ENCODE results near the gene SRGAP1.

SRGAP1 gene

DNA sequence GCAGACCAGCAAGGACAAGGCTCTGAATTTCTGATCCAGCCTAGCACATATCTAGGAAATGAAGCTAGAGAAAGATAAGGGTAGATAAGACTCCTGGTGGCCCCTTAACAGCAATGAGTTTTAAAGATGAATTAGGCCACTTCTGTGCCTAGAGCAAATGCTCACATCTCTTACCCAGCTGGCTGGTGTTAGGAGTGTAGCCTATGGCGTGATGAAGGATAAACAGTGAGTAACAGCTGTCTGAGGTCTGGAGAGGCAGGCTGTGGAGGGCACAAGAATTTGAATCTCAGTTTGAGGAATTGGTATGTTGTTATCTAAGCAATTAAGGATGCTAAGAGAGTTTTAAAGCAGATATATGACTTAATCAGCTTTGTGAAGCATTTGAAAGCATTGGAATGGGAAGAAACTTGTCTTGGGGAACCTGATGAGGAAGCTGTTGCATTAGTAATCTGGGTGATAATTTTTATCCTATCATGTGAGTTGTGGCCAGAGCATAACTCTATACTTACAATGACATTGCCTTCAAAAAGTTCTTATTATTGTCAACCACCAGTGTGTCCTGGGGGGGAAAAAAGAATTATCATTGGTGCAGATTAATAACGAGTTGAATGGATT lies 161.8 kb downstream of the SRGAP1 start:
- Mint-ChIP-seq H3K4me3 (no peak overlapping the region), H3K27ac (no peak overlapping the region), H3K9me3 (peaks cover 28% of the 10 kb centered on the region), H3K36me3 (ENCODE audit: low read depth) (peaks cover 5% of the 10 kb centered on the region), H3K4me1 (peaks cover 5% of the 10 kb centered on the region), H3K27me3 (ENCODE audit: low read depth, poor library complexity) (no peaks in the 10 kb centered on the region)
- no peak for DNase-seq
- no peak for TF ChIP-seq CTCF (IDR thresholded peaks at IDR 0.05)

- TF ChIP-seq CTCF (IDR thresholded peaks at IDR 0.05) = no peak
- Mint-ChIP-seq H3K4me1 (peaks cover 5% of the 10 kb centered on the region), H3K27me3 (ENCODE audit: low read depth, poor library complexity) (no peaks in the 10 kb centered on the region), H3K4me3 (no peak overlapping the region), H3K27ac (no peak overlapping the region), H3K36me3 (ENCODE audit: low read depth) (peaks cover 5% of the 10 kb centered on the region), H3K9me3 (peaks cover 20% of the 10 kb centered on the region)
- no peak for DNase-seq
Observed at GRCh38 chr12:64007853-64008252, 163.4 kb downstream of the SRGAP1 start.

- no peak overlapping the region for H3K27ac Mint-ChIP-seq
- H3K4me1 Mint-ChIP-seq = peaks cover 5% of the 10 kb centered on the region
- peaks cover 14% of the 10 kb centered on the region for H3K9me3 Mint-ChIP-seq
- no peaks in the 10 kb centered on the region for H3K27me3 Mint-ChIP-seq (ENCODE audit: low read depth, poor library complexity)
- no peak for TF ChIP-seq CTCF (IDR thresholded peaks at IDR 0.05)
- H3K4me3 Mint-ChIP-seq = no peak overlapping the region
- H3K36me3 Mint-ChIP-seq (ENCODE audit: low read depth) = peaks cover 1% of the 10 kb centered on the region
- DNase-seq = no peak
Observed at GRCh38 chr12:64008596-64008995, 164.1 kb downstream of the SRGAP1 start.

DNA sequence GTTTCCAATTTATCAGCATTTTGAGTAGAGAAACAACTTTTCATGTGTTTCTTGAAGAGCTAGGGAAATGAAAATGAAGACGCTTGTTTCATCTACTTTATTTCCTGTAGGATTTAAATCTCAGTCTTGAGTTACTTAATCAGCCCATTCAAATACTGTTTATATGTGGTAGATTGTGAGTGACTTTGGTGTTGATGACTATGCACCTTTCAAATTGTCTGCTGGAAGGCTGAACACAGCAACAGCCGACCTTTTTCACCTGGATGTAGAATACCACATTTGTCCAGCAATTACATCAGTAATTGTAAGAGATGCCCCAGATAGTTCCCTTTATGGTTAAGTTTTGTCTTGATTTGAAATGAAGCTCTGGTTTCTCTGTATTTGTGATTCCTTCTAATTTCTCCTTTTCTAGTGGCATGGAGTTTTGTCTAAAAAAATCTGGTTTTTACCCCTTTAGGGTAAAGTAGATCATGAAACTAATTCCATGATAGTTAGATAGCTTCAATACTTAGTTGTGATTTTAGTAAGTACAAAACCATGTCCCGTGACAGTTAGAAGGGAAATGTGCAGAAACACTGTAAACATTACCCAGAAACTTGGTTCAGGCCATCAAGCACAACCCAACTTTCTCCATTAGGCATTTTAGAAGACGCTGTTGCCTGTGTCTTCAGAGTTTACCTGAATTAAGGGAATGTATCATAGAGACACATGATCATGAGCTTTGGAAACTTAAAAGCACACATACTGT lies 165.0 kb downstream of the SRGAP1 start:
- H3K4me1 Mint-ChIP-seq = peaks cover 5% of the 10 kb centered on the region
- no peak for TF ChIP-seq CTCF (IDR thresholded peaks at IDR 0.05)
- no peaks in the 10 kb centered on the region for H3K36me3 Mint-ChIP-seq (ENCODE audit: low read depth)
- no peak overlapping the region for H3K4me3 Mint-ChIP-seq
- DNase-seq = no peak
- peaks cover 11% of the 10 kb centered on the region for H3K9me3 Mint-ChIP-seq
- H3K27ac Mint-ChIP-seq = no peak overlapping the region
- no peaks in the 10 kb centered on the region for H3K27me3 Mint-ChIP-seq (ENCODE audit: low read depth, poor library complexity)

GRCh38 chr12:64010069-64010686 lies 165.7 kb downstream of the SRGAP1 start:
- no peaks in the 10 kb centered on the region for H3K27me3 Mint-ChIP-seq (ENCODE audit: low read depth, poor library complexity)
- DNase-seq = no peak
- peak overlapping the region; percentile 22 for H3K27ac Mint-ChIP-seq
- H3K36me3 Mint-ChIP-seq (ENCODE audit: low read depth) = no peaks in the 10 kb centered on the region
- peaks cover 10% of the 10 kb centered on the region for H3K4me1 Mint-ChIP-seq
- H3K4me3 Mint-ChIP-seq = no peak overlapping the region
- peaks cover 9% of the 10 kb centered on the region for H3K9me3 Mint-ChIP-seq
- TF ChIP-seq CTCF (IDR thresholded peaks at IDR 0.05) = no peak
